Islet of Langerhans (tissue), 1 donor: ENCODE data around the gene MYO5A.
"Not testable (repeated sequence)": the region's sequence is repeated elsewhere in the genome, so short reads cannot be mapped to it uniquely, and the experiment has no call there.

Source experiments
- FAIRE-seq: peaks from one replicate; lab custom pipeline; 2011; peaks lifted over from hg19 to GRCh38; lab: Jason Lieb, UNC

Gene MYO5A

DNA sequence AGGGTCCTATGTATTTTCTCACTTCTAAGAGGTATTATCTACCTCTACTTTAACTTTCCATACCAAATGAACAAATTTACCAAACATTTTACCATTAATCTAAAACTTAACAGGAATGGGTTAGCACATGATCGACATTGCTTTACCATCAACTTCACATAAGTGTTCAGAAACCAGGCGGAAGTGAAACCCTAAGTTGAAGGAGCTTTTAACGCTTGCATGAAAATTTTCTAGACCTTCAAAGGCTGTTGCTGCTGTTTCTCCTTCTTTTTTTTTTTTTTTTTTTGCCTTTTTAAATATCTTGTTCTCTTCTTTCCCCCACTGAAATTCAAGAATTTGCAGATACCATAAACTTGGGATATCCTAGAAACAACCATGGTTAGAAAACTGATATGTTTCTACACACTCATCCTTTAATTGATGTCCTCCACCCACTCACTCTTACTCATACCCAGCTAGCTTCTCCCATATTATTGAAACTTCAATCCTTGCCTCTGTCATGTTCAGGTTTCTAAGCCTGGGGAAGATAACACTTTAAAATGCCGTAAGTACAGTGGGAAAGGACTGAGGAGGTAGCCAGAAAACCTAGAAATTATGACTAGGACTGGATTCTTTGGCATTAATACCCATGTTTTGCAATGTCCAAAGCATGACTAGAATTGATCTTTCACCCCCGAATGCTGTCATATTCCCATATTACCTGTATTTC lies 24.7 kb downstream of the MYO5A start:
- no peak for FAIRE-seq

DNA sequence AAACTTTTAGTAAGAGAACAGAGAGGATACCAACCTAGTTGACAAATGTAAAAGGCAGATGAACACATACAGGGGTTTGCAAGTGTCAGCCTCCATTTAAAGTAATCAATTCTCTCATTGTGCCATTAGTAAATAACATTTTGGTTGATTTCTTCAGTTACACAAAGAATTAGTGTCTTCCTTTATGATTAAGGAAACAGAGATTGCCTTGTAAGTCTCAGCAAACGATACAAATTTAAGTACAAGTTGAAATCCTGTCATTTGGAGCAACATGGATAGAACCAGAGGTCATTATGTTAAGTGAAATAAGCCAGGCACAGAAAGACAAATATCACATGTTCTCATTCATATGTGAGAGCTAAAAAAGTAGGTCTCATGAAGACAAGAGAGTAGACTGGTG lies 26.1 kb downstream of the MYO5A start:
- FAIRE-seq, result no peak

DNA sequence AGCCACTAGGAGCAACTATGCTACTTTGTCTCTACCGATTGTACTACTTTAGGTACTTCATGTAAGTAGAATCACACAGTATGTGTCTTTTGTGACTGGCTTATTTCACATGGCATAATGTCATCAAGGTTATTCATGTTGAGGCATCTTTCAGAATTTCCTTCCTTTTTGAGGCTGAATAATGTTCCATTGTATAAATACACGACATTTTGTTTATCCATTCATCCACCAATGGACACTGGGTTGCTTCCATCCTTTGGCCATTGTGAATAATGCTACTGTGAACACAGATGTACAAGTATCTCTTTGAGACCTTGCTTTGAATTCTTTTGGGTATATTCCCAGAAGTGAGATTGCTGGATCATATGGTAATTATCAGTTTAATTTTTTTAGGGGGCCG lies 29.2 kb downstream of the MYO5A start:
- no peak for FAIRE-seq

DNA sequence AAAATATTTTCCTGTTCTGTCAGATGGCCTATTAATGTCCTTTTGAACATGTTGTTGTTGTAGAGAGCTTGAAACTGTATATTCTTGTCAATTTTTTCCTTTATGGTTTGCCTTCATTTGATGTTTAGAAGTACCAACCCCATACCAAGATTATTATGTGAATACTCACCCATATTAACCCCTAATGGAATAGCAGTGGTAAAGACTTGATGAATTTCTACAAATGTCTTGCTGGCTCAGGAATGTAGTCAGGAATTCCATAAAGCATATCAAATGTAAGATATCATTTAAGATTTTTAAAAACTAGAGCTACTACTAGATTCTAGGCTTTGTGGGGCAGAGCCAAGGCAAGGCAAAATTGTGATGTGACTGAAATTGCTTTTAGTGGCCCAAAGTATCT lies 30.0 kb downstream of the MYO5A start:
- FAIRE-seq, result no peak

DNA sequence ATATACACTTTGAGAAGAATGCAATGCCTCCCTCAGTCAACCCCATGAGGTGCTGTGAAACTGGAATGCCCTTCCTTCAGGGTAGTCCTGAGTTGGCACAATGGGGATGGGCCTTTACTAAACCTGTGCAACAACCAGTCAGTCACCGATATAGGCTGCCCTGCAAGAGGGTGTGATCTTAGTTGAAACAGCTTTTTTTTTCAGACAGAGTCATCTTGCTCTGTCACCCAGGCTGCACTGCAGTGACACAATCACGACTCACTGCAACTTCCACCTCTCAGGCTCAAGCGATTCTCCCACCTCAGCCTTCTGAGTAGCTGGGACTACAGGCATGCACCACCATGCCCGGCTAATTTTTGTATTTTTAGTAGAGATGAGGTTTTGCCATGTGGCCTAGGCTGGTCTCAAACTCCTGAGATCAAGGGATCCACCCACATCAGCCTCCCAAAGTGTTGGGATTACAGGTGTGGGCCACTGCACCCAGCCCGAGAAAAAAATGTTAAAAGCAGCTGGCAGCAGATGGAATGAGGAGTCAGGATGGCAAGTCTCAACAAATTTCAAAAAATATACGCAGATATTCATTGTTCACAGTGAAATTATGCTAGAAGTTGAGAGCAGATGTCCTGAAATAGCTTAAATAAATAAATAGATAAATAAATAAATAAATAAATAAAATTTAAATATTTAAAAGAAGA lies 31.8 kb downstream of the MYO5A start:
- FAIRE-seq, result no peak

DNA sequence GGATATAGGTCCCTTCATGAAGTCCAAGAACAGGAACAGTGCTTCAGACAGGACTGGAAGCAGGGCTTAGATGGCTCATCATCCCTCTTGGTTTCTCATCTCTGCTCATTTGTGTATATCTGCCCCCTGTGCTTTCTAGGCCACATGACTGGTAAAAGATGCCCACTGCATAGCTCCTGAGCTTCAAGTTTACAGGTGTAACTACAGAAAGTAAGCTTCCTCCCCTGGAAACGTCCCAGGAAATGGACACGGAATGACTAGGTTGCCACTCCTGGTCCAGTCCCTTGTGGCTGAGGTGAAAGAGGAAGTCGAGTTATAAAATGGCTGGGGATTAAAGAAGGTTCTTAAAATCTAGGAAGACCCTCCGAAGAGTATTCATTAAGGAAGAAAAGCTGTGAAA lies 32.5 kb downstream of the MYO5A start:
- FAIRE-seq, result no peak

DNA sequence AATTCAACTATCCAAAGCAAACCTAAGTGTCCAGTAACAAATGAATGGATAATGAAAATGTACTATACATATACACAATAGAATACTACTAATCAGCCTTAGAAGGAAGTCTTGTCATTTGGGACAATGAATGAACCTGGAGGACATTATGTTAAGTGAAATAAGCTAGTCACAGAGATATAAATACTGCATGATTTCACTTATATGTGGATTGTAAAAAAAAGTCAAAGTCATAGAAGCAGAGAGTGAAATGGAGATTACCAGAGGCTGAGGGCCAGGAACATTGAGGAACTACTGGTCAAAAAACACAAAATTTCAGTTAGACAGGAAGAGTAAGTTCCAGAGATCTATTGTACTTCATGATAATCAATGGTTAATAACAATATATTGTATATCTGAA lies 33.6 kb downstream of the MYO5A start:
- FAIRE-seq, result no peak

DNA sequence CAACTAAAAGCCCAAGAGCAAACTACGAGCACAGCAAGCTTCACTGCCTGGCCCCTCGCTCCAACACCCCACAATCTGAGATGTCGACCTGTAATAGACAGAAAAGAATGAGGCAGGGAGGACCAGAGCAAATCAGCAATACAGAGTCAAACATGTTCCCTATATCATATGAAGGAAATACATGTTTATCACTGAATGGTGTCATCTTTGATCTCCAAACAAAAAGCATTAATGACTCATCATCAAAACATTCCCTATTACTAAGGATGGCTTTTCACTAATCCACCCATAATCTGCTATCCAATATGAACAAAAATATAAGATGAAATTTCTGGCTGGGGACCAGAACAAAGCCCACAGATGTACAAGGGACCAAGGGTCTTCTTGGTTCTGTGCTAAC lies 34.7 kb downstream of the MYO5A start:
- FAIRE-seq, result no peak

DNA sequence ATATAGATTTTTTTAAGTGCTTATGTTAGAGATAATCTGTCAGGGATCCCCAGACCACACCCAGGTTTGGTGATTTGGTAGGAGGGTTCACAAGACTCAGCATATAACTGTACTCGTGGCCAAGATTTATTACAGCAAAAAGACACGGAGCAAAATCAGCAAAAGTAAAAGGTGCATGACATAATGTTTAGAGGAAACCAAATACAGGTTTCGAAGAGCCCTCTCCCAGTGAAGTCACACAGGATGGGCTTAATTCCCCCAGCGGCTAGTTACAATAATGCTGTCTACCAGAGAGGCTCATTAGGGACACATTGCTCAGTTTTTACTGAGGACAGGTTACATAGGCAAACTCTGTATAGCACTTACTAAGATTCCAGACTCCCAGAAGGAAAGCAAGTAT lies 36.5 kb downstream of the MYO5A start:
- no peak for FAIRE-seq

DNA sequence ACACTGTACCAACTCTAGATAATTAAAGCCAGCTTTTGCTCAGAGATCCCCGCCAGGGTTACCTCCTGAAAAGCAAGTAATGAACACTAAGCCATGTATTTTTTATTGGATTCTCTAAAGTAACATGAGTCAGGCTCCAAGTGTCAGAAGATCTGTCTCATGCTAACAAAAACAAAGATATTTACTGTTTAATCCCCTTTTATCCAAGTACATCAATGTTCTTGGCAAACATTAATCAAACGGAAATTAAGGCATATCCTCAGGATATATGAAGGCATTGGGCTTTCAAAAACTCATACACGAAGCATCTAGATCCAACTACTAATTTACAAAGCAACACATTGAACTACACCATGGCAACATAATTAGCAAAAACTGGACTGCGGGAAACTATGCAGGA lies 37.2 kb downstream of the MYO5A start:
- no peak for FAIRE-seq

DNA sequence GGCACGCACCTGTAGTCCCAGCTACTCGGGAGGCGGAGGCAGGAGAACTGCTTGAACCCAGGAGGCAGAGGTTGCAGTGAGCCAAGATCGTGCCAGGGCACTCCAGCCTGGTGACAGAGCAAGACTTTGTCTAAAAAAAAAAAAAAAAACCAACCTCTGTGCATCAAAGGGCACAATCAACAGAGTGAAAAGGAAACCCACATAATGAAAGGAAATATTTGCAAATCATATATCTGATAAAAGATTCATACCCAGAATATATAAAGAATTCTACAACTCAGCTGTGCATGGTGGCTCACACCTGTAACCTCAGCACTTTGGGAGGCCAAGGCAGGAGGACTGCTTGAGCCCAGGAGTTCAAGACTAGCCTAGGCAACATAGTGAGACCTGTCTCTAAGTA lies 39.2 kb downstream of the MYO5A start:
- FAIRE-seq, result not testable (repeated sequence)

DNA sequence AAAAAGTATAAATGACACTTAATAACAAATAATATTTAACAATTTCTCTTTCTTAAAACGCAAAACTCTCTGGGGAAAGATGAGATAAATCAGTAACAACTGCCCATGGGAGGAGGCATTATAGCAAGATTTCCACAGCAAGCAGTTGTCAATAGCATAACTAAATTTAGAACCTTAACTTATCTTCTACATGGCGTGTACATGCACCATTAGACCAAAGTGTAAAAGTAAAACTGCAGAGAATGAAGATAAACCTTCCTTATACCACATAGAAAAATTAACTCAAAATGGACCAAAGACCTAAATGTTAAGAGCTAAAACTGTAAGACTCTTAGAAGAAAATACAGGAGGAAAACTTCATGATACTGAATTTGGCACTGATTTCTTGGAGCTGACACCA lies 39.9 kb downstream of the MYO5A start:
- no peak for FAIRE-seq

DNA sequence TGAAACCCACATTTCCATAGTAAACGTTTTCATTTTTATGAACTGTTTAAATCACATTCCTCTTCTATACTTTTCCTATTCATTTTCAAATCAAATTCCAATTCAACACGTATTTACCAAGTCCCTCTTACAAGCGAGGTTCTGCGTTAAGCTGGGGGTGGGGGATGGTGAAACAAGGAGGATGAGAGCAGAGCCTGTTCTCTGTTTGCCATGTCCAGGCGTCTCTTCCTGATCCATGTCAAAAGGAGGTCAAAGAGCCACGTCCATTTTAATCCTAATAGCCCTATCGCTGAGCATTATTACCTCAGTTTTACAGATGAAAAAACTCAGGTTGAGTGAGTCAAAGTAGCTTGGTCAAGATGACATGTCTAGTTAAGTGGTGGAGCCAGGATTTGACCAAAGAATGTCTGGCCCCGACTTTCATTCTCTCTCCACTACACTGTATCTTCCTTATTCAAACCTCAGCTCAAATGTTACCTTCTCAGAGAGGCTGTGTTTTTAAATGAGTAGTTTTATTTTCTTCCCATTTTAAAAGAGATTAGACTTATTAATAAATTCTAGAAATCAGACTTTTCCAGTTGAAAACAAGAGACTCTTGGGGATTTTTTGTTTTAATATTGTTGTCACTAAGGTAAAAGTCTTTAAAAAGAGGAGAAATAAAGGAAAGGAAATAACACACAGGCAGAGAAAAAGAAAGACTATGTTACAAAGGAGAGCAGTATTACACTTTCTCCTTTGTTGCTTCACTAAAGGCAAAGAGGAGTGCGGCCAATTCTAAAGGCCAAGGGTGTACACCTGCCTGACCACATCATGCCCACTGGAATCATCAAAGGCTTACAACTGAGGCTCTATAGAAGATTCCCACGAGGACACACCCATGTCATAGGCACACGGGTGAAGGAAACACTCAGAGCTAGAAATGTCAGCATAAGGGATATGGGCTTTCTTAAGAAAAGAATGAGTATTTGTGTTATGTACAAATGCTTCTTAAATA lies 42.4 kb downstream of the MYO5A start:
- no peak for FAIRE-seq

DNA sequence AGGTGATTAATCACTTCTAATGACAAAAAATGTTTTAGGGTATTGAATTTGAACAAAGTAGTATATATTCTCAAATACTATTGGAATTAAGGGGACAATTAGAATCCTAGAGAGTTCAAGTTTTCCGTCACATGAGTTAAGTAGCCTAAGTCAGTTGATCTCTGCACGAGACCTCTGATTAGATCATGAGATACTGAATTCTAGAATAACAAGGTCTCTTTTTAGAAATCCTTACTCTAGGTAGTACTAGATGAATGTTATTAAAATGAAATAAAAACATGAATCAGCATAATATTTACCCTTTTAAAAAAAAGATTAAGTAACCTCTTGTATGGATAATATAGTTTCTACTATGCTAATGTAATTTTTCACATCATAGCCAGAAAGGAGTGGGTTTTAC lies 43.4 kb downstream of the MYO5A start:
- peak; percentile 61 for FAIRE-seq

DNA sequence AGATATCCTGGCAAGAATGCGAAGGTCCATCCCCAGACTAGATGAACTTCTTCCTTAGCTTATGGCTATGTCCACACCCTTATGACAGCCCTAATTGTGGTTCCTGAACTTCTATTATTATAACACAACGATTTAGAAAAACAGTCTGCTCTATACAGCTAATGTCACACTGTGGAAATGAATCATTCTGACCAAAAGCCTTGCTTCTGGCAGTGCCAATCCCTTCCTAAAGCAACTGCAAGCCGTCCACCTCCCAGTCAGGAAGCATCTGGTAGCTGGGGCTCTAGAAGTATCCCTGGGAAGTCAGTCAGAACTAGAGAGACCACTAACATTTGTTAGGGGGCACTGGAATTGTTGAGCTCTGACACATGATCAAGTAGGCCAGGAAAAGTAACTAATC lies 45.0 kb downstream of the MYO5A start:
- FAIRE-seq, result no peak

DNA sequence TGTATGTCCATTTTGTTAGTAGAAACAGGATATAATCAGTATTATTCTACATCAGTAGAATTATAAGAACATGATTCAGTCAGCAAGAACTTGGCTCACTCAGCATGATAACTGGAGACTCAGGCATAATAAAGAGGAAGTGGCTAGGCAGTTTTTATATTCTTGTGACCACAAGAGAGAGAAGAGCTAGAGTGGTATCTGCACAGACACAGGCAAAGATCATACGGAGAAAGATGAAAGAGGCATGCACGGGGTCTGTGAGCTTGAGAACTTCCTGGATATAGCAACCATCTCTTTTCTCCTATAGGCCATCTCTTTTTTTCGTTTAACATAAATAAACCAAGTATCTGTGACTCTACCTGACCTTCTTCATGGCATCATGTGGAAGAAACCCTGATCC lies 46.8 kb downstream of the MYO5A start:
- FAIRE-seq, result no peak

DNA sequence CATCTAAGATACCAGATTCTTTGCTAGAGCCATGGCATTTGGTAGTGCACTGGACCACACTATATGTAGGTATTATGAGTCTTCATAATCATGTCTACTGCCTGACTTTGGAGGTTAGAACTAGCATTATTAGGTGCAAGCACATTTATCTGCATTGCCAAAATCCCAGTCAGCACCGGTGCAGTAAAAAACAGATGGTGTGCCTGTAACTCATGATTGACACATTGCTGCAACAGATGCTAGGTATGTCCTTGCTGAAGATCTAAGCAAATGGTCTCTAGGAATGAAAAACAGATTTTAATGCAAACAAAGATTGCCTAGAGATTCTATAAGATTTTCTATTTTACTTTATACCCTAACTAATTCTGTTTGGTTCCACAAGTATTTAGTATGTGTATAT lies 47.7 kb downstream of the MYO5A start:
- no peak for FAIRE-seq

DNA sequence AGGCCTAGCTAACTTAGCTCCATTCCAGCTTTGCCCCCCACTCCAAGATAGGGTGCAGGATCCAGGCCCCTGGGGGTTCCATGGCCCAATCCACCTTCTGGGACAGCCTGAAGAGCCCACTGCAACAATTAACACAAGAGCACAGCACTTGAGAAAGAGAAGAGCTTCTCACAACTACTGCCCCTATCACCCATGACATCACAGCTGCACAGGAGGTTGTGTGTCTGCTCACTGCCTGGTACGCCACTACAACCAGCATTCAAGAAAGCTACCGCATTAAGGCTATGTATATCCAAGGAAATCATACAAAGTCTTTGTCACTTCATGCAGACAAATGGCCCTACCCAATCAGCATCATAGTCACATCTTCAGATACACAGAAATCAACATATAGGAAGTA lies 62.0 kb downstream of the MYO5A start:
- no peak for FAIRE-seq

DNA sequence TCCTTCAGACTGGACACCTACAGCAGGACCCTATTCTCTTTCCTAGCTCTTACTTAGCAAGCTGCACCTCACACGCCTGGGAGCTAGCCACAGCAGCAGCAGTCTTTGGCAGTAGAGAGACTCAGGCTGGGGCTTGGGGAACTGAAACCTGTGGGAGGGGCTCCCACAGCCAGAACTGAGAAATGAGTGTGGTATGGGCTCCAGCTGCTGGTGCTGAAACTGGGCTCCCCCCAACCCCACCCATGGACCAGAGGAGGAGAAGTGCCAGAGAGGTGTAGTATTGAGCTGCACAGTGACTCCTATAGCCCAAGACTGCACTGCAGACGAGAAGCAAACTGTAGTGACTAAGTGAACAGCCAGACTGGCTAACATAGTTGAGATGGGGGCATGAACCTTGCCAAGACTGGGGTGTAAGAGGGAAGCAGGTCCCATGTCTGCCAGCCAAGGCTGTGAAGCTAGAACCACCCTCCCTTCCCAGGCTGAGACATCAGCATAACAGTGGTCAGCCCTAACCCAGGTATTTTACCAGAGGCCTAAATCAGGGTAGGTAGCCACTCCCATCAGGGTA lies 62.5 kb downstream of the MYO5A start:
- FAIRE-seq, result no peak

DNA sequence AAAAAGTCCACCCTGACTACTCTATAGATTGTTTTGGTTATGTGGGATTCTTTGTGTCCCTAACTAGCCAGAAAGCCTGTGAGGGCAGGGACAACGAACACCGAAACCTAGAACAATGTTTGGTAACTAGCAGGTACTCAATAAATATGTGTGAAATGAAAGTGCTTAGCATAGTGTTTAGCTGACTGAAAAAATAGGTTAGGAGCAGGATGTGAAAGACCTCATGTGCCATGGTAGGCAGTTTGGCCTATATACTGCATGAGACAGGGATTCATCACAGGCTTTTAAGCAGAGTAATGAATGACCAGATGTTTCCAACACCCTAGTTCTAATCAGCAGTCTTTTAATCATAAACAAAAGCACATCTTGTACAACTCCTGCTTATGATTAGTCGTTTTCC lies 64.2 kb downstream of the MYO5A start:
- FAIRE-seq, result no peak

DNA sequence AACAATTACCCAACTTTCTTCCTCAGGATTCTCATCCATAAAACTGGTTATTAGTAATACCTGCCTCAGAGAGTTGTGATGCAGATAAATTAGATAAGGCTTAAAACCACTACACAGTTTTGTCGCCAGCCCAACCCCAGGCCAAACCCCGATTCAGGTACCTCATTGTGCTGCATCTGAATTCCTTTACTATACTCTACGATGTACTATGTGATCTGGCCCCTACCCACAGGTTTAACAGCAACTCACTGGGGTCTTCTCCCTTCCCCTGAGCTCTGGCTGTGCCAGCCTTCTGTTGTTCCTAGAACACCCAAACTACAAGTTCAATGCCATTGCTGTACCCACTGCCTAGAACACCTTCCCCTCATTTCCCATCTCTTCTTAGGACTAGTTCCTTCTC lies 64.6 kb downstream of the MYO5A start:
- FAIRE-seq, result no peak

DNA sequence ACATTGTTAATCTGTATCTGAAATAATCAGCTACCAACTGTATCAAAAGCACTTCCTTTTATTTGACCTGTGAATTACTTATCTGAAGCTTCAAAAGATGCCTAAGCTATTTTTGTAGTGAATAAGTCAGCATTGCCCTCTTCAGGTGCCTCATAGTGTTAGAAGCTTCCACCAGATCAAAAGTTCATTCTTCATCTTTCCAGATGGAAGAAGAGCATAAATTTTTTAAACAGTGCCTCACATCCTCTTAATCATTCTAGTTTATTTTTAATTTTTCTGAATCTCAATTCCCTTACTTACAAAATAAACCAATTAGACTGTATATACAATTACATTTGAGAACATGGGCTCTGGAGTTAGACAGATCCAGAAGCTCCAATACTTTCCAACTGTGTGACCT lies 65.0 kb downstream of the MYO5A start:
- no peak for FAIRE-seq
